ENCODE data around the gene DOCK1.
"Not testable (repeated sequence)": the region's sequence is repeated elsewhere in the genome, so short reads cannot be mapped to it uniquely, and the experiment has no call there.

Gene DOCK1

DNA sequence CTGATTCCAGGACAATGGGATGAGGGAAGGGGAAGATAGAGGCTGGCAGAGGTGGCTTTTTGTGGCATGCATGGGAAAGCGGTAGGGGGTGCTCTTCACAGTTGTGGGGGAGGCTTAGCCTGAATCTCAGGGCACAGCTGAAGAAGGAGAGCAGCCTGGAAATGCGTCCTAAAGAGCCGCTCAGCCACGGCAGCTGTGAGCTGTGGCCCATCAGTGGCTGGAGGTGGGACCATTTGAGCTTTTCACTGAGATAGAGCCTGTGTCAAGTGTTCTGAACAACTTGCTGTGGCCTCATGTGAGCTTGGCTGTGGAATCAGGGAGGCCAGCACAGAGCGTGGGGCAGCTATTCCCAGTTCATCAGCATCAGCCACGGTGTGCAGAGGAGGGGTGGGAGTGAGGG is 391.5 kb downstream of the DOCK1 start:
- DNase-seq = peak; percentile 37

DNA sequence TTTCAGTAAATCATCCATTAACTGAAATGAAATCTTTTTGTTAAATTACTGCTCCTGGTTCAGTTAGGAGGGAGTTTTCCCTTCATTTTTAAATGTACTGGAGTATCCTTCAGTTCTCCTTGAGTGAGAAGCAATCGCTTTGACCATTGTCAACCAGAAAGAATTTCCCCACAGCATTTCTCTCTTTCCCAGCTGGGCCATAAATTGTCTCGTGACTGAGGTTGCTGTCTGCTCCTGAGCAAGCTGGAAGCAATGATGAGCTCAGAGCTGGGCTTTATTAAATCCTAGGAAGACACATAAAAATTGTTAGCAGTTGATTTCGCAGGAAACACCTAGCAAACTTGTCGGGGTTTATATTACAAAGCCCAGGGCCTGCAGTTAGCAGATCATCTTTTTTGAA is 393.2 kb downstream of the DOCK1 start:
- peak; percentile 38 for DNase-seq

DNA sequence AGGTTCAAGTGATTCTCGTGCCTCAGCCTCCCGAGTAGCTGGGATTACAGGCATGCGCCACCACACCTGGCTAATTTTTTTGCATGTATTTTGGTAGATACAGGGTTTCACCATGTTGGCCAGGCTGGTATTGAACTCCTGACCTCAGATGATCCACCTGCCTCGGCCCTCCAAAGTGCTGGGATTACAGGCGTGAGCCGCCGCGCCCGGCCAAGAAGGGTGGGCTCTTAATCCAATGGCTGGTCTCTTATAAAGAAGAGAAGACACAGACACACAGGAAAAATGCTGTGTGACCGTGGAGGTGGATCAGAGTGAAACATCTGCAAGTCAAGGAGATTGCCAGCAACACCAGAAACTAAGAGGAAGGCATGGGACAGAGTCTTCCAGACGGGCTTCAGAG is 394.0 kb downstream of the DOCK1 start:
- DNase-seq = not testable (repeated sequence)

DNA sequence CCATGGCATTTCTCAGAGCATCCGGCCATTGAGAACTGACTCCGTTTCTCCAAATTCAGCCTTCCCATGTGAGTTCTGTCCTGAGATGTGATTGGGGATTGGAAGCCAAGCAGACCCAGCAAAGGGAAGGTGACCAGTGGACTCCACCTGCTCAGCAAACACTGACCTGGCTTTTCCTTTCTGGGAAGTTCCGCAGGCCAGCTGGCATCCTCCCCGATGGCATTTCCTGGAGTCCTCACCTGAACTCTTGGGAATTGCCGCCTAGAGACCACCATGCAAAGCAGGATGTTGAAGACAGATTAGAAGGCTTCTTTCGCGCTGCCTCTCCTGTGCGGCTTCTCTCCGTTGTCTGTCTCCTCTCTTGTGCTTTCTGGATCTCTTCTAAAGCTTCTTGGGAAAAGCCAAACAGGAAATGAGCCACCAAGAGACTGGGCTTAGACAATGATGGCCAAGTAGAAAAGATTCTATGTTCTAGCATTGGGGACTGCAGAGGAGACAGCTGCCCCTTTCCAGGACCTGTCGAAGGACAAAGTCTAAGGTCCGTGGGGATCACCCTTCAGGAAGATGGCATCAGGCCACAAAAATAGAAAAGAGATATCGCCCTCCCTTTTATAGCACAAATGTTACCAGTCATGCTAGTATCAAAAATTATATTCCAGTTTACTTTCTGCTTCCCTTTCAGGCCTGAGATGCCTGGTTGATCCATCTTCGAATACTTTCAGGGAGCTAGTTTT is 394.9 kb downstream of the DOCK1 start:
- peak; percentile 26 for DNase-seq

DNA sequence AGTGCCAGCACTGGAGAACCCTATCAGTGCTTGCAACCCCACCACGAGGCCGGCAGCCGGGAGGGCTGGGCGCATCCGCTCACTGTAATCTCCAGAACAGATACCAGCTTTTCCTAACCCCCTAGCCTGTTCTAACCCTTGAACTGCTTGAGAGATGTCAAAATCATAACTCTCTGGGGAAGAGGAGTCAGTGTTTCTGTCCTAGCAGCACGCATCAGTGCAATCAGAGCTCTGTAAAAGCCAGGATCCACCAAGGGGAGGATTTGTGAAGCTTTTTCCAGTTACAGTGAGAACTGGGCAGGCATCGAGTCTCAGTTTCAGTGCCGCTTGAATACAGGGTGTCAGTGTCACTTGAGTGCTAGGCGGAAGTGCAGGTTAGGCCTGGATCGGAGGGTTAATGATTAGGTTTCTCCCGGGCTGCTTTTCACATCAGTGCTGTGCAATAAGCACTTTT is 395.7 kb downstream of the DOCK1 start:
- peak; percentile 38 for DNase-seq

DNA sequence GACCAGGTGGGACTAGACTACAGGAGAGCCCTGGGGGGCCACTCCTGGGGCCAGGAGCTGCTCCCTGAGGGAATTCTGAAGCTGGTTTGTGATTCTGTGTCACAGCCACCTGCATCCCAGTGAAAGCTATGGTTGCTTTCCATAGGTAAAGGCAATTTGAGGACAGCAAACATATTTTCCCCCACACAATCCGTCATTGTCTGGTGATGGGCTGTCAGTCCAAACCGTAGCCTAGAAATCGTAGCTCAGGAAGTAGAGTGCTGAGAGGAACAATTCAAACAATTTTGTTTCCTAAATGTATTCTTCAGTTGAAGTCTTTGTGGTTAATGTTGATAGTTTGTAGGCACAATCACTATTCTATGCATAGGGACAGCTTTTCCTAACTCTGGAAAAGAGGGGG is 397.1 kb downstream of the DOCK1 start:
- DNase-seq = no peak

DNA sequence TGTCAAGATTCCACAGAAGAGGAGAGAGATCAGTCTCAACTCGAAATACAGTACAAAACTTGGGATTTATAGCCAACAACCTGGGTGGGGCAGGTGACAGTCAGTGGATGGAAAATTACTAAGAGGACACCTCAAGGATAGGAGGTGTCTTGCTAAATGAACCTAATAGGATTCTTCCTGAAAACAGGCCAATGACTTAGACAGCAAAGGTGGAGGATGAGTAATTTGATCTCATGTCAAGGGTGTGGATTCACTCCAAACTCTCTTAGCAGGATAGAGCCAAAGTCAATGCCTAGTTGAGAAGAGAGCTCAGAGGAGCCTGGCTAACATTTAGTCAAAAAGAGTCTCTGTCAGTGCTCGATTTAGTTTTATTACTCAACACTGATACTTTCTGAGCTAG is 397.9 kb downstream of the DOCK1 start:
- peak; percentile 3 for DNase-seq

DNA sequence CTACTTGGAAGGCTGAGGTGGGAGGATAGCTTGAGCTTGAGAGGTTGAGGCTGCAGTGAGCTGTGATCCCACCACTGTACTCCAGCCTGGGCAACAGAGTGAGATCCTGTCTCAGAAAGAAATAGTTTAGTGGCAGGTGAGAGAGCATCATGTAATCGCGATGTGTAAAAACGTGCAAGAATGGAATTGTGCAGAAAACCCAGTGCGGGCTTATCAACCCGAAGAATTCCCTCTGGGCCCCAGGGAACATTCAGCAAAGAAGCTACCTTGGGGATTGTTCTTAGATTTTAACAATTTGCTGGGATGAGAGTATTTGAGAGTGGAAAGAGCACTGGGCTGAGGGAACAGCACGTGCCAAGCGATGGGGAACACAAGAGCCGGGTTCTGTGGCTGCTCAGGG is 398.5 kb downstream of the DOCK1 start:
- peak; percentile 29 for DNase-seq

DNA sequence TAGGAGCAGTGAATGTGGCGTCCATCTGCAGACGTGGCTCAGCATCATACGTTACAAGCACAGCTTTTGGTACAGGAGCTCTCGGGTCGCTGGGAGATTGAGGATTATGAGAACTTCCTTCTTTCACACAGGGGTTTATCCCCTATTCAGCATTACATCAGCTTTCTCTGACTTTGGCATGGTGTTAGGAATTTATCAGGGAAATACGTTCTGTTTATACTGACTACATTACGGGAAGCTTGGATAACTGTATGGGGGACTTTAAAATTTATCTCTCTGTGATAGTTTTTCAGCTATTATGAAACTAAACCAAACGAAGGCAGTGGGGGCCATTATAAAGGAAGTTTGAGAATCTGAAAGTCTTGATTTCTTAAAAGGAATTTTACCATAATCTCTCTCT is 401.3 kb downstream of the DOCK1 start:
- DNase-seq = peak; percentile 16

DNA sequence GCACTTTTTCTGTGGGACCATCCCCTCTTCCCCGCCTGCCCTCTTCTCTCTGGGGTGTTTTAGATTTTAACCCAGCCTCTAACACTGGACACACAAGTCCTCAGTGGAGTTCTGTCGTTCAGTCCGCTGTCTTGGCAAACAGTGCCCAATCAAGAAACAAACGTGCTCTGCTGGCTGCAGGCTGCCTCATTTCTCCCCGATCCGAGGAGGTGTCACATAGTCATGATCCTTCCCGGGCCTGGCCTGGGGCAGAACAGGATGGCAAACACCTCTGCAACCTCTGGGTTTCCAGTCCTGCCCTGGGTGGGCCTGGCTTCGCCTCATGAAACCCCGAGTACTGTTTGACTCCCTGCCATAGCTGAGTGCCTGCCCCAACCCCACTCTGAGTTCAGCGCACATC is 402.1 kb downstream of the DOCK1 start:
- DNase-seq = peak; percentile 40

DNA sequence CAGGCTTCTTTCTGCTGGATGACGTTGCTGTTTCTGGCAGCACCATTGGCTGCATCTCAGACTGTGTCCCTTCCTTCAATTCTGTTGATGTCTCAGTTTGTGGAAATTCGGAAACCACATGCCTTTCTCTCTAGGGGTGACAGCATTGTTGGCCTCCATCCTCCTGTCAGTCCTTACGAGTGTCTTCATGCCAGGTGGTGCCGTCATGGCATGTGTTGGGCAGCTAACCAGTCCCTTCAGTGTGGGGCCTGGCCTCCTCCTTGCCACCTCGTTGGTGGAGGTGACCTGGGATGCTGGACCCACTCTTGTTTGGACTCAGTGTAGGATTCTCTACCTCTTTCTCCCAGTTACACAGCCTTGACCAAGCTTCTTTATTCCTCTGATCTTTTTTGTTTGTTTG is 402.8 kb downstream of the DOCK1 start:
- no peak for DNase-seq

DNA sequence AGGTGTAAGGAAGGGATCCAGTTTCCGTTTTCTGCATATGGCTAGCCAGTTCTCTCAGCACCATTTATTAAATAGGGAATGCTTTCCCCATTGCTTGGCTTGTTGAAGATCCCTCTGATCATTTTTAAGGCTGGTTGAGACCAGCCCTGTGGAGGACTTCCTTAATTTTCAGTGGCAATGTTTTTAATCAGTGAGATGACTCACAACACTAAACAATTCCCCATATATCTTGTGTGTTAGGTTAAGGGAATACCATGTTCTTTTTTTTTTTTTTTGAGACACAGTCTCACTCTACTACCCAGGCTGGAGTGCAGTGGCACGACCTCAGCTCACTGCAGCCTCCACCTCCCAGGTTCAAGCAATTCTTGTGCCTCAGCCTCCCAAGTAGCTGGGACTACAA is 404.4 kb downstream of the DOCK1 start:
- not testable (repeated sequence) for DNase-seq

DNA sequence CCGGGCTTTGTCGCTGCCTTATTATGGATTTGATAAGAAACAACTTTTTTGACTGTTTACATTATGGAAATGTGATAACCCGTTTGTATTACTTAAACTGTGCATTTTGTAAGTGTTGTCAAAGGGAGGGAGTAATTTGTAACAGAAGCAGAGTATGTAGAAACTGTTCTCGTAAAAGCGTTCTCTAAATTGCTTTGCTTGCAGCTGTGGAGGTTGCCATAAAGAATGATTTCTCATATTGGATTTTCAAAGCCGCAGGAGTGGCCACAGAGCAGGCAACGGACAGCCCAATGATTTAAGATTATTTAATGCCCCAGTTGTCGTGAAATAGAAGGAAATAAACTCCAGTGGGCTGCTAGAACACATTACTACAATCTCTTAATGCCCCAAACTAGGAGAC is 405.2 kb downstream of the DOCK1 start:
- no peak for DNase-seq

DNA sequence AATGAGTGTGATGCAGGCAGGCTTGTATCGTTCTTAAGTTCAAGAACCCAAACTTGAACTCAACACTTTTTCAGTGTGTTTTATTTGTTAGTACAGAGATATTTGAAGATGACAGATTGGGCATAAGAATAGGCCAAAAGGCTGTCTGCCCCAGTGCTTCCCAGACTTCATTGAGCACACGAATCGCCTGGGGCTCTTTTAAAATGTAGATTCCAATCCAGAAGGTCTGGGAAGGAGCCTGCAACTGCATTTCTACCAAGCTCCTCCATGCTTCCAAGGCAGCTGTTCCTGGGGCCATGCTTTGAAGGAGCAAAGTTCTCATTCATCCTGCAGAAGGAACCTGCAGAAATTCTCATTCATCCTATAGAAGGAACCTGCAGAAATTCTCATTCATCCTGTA is 405.7 kb downstream of the DOCK1 start:
- DNase-seq = peak; percentile 44

DNA sequence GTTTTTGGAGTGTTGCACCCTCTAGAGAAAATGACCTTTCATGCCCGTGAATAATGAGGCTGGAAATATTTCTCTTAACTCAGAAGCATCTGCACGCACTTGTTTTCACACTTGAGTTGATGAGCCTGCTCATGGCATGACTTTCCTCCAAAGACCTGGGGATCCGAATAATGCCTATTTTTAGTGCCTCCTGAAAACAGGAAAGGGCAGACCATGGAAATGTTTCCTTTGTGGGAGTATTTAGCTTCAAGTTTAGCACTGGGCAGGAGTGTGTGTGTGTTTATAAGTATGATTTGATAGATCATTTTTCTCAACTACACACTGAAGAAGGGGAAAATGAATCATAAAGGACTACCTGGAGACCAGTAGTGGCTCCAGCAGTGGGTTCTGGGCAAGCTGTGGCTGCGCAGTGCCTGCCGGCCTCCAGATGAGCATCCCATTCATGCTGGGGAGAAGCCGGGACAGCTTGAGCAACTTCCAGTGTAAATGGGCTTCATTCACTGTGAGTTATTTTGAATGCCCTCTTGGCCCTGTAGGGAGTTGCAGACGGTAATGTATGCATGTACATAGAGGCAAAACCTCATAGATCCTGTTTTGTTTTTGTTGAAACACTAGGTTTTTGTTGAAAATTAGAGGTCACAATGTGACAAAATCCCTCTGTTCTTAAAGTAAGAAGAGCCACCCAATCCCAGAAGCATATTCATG is 408.9 kb downstream of the DOCK1 start:
- no peak for DNase-seq

DNA sequence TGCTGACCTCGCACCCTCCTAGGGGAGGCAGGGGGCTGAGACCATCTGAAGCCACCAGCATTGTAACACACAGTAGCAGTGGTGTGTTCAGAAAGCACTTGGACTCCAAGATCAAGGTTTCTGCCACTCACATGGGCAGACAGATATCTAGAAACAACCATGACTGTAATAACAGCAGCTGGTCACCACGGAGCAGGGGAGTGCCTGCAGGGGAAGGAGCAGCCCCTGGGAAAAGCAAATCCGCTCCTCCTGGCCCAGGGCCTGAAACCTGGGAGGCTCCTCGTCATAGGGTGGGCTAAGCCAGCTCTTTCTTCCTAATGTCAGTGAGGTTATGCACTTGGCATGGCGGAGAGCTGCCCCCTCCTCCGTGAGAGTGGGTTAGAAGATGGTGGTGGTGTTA is 409.6 kb downstream of the DOCK1 start:
- no peak for DNase-seq

DNA sequence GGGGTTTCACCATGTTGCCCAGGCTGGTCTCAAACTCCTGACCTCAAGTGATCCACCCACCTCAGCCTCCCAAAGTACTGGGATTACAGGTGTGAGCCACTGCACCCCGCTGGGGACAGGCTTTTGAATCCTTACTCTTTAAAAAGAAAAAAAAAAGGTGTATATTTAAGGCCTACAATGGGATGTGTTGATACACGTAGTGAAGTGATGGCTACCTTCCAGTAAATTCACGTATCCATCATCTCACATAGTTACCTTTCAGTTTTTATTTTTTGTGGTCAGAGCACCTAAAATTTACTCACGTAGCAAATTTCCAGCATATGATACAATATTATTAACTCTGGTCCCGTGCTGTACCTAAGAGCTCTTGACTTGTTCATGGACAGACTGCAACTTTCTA is 410.7 kb downstream of the DOCK1 start:
- no peak for DNase-seq

DNA sequence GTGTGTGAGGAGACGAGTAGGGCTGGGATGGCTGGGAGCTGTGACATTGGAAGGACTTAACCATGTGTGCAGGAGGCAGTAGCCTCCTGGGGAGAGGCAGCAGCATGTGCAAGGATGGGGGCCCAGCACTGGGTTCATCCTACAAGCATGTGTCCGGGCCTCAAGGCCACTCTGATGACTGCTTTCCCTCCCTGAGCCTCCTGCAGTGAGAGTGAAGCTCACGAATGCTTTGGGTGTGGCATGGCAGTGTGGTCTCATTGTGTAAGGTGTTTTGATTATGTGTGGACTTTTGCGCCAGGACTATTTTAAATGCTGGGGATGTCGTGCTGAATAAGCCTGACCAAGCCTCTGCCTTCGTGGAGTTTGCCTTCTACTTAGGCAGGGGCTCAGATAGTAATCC is 413.2 kb downstream of the DOCK1 start:
- DNase-seq = no peak

DNA sequence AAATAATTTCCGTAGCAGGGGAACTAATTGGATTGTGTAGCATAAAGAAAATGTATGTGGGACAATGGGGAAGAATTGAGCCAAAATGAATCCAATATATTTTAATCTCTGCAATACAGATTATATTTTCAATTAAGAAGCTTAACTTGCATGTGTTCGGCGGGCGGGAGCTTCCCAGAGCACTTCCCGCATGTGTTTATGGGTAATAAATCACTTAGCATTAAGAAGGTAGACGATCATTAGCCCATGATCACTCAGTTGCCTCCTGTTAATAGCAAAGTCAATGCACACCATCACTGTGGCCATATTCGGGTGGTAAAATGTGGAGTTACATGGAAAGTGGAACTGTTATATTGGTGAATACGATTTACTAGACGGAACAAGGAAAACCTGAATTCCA is 414.0 kb downstream of the DOCK1 start:
- no peak for DNase-seq

DNA sequence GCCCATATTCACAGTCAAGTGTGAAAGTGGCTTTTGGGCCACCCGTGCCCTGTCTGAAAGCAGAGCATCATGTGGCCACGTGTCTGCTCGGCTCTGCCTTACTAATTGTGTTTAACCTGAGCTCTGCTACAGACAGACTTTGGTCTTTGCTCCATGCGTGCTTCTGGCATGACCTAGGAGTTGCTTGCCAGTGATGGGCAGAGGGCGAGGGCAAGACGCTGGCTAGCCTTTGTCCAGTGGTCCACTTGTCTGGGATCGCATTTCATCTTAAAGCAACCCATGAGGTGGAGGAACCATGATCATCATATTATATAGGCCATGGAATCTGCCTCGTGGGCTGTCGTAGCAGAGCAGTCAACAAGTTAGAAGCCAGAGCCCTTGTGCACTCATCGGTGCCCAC is 414.5 kb downstream of the DOCK1 start:
- DNase-seq = no peak

DNA sequence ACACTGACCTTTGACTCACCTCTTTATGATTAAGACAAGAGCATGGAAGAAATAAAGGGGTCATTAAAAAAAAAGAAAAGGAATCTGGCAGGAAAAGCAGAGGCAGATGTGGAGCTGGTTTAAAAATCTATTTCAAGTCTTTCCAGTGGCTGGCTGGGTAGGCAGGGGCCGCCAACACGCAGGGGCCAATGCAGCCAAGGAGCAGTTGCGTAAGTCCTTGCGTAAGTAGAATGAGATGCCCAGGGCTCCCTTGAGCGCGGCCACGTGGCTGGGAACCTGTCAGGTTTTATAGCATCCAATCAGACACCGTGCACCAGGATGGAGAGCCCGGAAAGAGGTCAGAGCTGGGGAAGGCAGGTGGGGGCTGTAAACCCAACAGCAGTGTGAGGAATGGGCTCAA is 414.9 kb downstream of the DOCK1 start:
- no peak for DNase-seq

DNA sequence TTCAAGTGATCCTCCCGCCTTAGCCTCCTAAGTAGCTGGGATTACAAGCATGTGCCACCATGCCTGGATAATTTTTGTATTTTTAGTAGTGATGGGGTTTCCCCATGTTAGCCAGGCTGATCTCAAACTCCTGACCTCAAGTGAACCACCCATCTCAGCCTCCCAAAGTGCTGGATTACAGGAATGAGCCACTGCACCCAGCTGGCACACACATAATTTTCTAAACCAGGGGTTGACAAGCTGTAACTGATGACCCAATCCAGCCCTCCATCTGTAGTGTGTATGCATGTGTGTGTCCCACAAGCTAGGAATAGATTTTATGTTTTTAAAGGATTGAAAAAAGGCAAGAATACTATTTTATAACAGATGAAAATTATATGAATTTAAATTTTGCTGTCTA is 417.1 kb downstream of the DOCK1 start:
- DNase-seq = no peak

DNA sequence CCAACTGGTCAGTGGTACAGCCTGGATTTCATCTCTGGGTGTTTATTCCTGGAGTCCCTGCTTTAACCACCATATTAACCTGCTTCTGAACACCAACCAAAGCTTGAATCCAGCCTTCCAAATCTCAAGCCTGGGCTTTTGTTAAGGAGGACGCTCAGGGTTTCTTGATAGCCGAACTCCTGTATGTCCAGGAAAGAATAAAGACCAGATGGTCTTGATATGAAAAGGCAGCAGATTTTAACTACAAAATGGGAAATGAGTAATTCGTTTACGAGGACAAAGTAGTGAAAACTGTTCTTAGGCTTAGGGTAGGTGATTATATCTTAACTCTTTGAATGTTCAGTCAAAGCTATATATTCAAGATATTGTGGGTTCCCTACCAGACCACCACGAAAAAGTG is 420.3 kb downstream of the DOCK1 start:
- DNase-seq = no peak

DNA sequence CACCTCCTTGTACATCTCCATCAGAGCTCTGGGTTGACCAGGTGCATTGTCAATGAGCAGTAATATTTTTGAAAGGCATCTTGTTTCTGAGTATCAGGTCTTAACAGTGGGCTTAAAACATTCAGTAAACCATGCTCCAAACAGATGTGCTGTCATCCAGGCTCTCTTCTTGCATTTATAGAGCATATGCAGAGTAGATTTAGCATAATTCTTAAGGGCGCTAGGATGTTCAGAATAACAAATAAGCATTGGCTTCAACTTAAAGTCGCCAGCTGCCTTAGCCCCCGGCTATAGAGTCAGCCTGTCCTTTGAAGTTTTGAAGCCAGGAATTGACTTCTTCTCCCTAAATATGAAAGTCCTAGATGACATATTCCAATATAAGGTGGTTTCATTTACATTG is 421.7 kb downstream of the DOCK1 start:
- no peak for DNase-seq

DNA sequence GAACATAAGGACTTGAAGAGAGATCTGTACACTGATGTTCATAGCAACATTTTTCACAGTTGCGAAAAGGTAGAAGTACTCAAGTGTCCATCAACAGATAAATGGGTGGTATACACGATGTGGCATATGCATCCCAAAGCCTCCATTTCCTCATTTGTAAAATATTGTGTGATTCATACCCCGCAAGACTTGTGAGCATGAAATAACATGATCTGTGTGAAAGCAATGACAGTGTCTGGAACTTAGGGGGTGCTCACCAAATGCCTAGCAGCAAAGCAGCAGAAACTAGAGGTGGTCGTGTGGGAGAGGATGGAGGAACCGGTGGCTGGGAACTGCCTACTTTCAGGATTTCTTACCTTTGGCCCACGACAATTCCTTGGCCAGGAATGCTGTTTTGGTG is 426.5 kb downstream of the DOCK1 start:
- no peak for DNase-seq
